Trophoblast cell (in vitro differentiated cells and primary cell): ENCODE measurements around the gene IFT57.
"Not testable (repeated sequence)": the region's sequence is repeated elsewhere in the genome, so short reads cannot be mapped to it uniquely, and the experiment has no call there.

Experiments
- DNase-seq, 2 donors: peaks; one replicate each; pipeline ENCODE4 v3.0.0-alpha.2; 2016
- H2AFZ ChIP-seq: 2 replicates; pipeline ENCODE4 v1.6.1; 2013; ENCODE audit warnings: low read length, moderate library complexity, mild to moderate bottlenecking; ENCODE audit not compliant: insufficient read depth, poor library complexity
- H2AK5ac ChIP-seq: 2 replicates; pipeline ENCODE4 v1.6.1; 2013; ENCODE audit warnings: mild to moderate bottlenecking, low read length
- H2BK120ac ChIP-seq: 2 replicates; pipeline ENCODE4 v1.6.1; 2013; ENCODE audit warnings: low read length, mild to moderate bottlenecking, moderate library complexity; ENCODE audit not compliant: insufficient read depth, poor library complexity
- H2BK12ac ChIP-seq: 2 replicates; pipeline ENCODE4 v1.6.1; 2013; ENCODE audit warnings: mild to moderate bottlenecking, low read length, moderate library complexity
- H2BK5ac ChIP-seq: 2 replicates; pipeline ENCODE4 v1.6.1; 2013; ENCODE audit warnings: low read length, low read depth, moderate library complexity, mild to moderate bottlenecking; ENCODE audit not compliant: poor library complexity
- H3K14ac ChIP-seq: 2 replicates; pipeline ENCODE4 v1.6.1; 2013; ENCODE audit warnings: mild to moderate bottlenecking, low read length
- H3K18ac ChIP-seq: 2 replicates; pipeline ENCODE4 v1.6.1; 2013; ENCODE audit warnings: mild to moderate bottlenecking, low read length
- H3K23ac ChIP-seq: 2 replicates; pipeline ENCODE4 v1.6.1; 2013; ENCODE audit warnings: low read length
- H3K27ac ChIP-seq: 2 replicates; pipeline ENCODE4 v1.5.1; 2013; ENCODE audit warnings: low read depth, mild to moderate bottlenecking, inconsistent platforms, low read length, moderate library complexity
- H3K27me3 ChIP-seq: 2 replicates; pipeline ENCODE4 v1.6.1; 2013; ENCODE audit warnings: inconsistent platforms, mild to moderate bottlenecking, low read length, moderate library complexity; ENCODE audit not compliant: insufficient read depth
- H3K36me3 ChIP-seq, 2 experiments: 1 replicate in 1 of 2; 2 replicates in 1 of 2; pipeline ENCODE4 v1.6.1; 2013; ENCODE audit warnings: low read length in 2 of 2, mild to moderate bottlenecking in 2 of 2, moderate library complexity in 1 of 2; ENCODE audit not compliant: insufficient read depth in 2 of 2, control insufficient read depth in 1 of 2
- H3K4ac ChIP-seq: 2 replicates; pipeline ENCODE4 v1.6.1; 2013; ENCODE audit warnings: low read depth, mild to moderate bottlenecking, low read length, moderate library complexity
- H3K4me1 ChIP-seq, 2 experiments: 1 replicate in 1 of 2; 2 replicates in 1 of 2; pipeline ENCODE4 v1.6.1; 2013; ENCODE audit warnings: low read length in 2 of 2, mild to moderate bottlenecking in 2 of 2, moderate library complexity in 1 of 2; ENCODE audit not compliant: insufficient read depth in 2 of 2, control insufficient read depth in 1 of 2
- H3K4me2 ChIP-seq: 2 replicates; pipeline ENCODE4 v1.6.1; 2013; ENCODE audit warnings: inconsistent platforms, mild to moderate bottlenecking, low read length, moderate library complexity
- H3K4me3 ChIP-seq: 2 replicates; pipeline ENCODE4 v1.5.1; 2013; ENCODE audit warnings: mild to moderate bottlenecking, low read depth, low read length, inconsistent platforms
- H3K79me1 ChIP-seq: one replicate; pipeline ENCODE4 v1.6.1; 2013; ENCODE audit warnings: low read length
- H3K79me2 ChIP-seq: 2 replicates; pipeline ENCODE4 v1.6.1; 2013; ENCODE audit warnings: low read length, mild to moderate bottlenecking; ENCODE audit not compliant: control insufficient read depth, insufficient read depth, poor library complexity
- H3K9ac ChIP-seq: 2 replicates; pipeline ENCODE4 v1.6.1; 2013; ENCODE audit warnings: mild to moderate bottlenecking, low read length
- H3K9me3 ChIP-seq: 2 replicates; pipeline ENCODE4 v1.6.1; 2013; ENCODE audit warnings: low read depth, mild to moderate bottlenecking, control low read depth, inconsistent platforms, low read length; ENCODE audit not compliant: insufficient read depth
- H4K12ac ChIP-seq: 2 replicates; pipeline ENCODE4 v1.6.1; 2013; ENCODE audit warnings: low read depth, mild to moderate bottlenecking, low read length, moderate library complexity
- H4K8ac ChIP-seq: 2 replicates; pipeline ENCODE4 v1.6.1; 2013; ENCODE audit warnings: low read depth, mild to moderate bottlenecking, low read length, moderate library complexity
- H4K91ac ChIP-seq: one replicate; pipeline ENCODE4 v1.6.1; 2013; ENCODE audit warnings: low read depth, mild to moderate bottlenecking, low read length, moderate library complexity
- WGBS: extraction: QIAGEN DNeasy Blood & Tissue Kit; methylation state at CpG from one replicate; pipeline ENCODE4 v1.1.7; 2013; ENCODE audit warnings: missing lambda C conversion rate; ENCODE audit not compliant: insufficient read length, insufficient coverage; ENCODE audit errors: extremely low coverage; 5-methylcytosine and 5-hydroxymethylcytosine counted together

Gene IFT57

DNA sequence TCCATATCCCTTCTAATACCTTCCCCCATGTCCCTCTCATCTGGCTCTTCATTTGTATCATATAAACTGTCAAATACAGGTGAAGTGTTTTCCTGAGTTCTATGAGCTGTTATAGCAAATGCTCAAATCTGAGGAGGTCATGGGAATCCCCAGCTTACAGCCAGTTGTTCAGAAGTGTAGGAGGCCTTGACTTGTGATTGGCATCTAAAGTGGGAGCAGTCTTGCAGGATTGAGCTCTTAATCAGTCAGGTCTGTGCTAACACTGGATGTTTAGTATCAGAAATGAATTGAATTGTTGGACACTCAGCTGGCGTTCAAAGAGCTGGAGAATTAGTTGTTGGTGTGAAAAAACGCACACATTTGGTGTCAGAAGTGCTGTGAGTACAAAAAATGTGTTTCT is 65.0 kb downstream of the IFT57 start:
- no peaks in the 10 kb centered on the region for H3K79me1 ChIP-seq
- no peak overlapping the region for H4K12ac ChIP-seq
- no peak overlapping the region for H2BK12ac ChIP-seq
- no peak overlapping the region for H3K4me3 ChIP-seq
- no peak overlapping the region for H4K91ac ChIP-seq
- H3K4ac ChIP-seq = no peak overlapping the region
- no peak for DNase-seq
- no peak overlapping the region for H2AFZ ChIP-seq
- peaks cover 0 to 2% of the 10 kb centered on the region in 2 experiments for H3K36me3 ChIP-seq
- no peak overlapping the region for H3K14ac ChIP-seq
- H2BK5ac ChIP-seq = no peak overlapping the region
- no peak overlapping the region for H2AK5ac ChIP-seq
- no CpG with 5 or more reads among the region's 2 CpGs for WGBS
- H4K8ac ChIP-seq = no peak overlapping the region
- no peak overlapping the region for H2BK120ac ChIP-seq
- no peak overlapping the region for H3K4me2 ChIP-seq
- no peak overlapping the region for H3K9ac ChIP-seq
- H3K18ac ChIP-seq = no peak overlapping the region
- H3K4me1 ChIP-seq = peaks cover 2 to 4% of the 10 kb centered on the region in 2 experiments
- H3K27ac ChIP-seq = no peak overlapping the region
- H3K27me3 ChIP-seq = no peaks in the 10 kb centered on the region
- H3K23ac ChIP-seq = no peak overlapping the region
- H3K79me2 ChIP-seq = no peaks in the 10 kb centered on the region
- no peaks in the 10 kb centered on the region for H3K9me3 ChIP-seq

DNA sequence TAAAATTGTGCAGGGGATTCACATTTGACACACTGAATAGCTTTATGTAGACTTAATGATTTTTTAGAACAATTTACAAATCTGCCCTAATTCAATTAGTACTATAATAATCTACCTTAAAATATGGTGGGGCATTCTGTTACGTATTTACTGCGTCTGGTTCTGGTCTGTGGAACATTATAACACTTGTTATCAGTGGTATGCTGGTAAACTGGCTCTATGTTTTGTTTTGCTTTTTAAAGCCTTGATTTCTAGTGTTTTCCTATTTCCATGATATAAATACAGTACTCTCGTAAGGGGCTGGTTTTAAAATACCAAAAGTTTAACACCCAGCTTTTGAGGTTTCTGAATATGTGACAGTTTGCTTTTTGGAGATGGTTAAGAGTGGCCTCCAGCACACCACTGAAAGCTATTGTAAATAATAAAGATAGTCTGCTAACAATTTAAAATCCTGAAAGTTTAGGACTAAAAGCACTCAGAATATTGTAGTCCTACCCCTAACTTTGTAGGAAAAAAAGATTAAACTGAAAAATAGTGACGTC is 65.8 kb downstream of the IFT57 start:
- no peak overlapping the region for H3K4ac ChIP-seq
- H2BK12ac ChIP-seq = no peak overlapping the region
- peaks cover 0 to 2% of the 10 kb centered on the region in 2 experiments for H3K36me3 ChIP-seq

DNA sequence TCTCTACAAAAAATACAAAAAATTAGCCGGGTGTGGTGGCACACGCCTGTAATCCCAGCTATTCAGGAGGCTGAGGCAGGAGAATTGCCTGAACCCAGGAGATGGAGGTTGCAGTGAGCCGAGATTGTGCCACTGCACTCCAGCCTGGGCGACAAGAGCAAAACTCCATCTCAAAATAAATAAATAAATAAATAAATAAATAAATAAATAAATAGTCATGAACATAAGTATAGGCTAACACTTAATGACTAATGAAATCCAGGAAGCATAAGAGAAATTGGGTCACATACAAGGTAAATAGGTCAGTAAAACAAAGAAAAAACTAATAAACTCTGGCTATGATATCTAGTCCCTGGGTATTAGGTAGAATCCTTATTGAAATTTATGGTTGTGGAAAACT is 66.6 kb downstream of the IFT57 start:
- H3K27ac ChIP-seq, H3K79me1 ChIP-seq, H4K91ac ChIP-seq, H3K36me3 ChIP-seq, DNase-seq, H4K12ac ChIP-seq, H2AK5ac ChIP-seq, H2BK12ac ChIP-seq, H3K4me1 ChIP-seq, H2AFZ ChIP-seq, H3K9me3 ChIP-seq, H3K9ac ChIP-seq, H3K27me3 ChIP-seq, H4K8ac ChIP-seq, H3K14ac ChIP-seq, H2BK120ac ChIP-seq, H3K4me2 ChIP-seq, H3K4ac ChIP-seq, H2BK5ac ChIP-seq, H3K18ac ChIP-seq, H3K4me3 ChIP-seq, H3K23ac ChIP-seq, H3K79me2 ChIP-seq: not testable (repeated sequence)
- WGBS = no CpG with 5 or more reads among the region's 4 CpGs

More for the DNA sequence above, 65.8 kb downstream of the IFT57 start:
- Histone ChIP-seq H3K18ac (no peak overlapping the region), H2BK5ac (no peak overlapping the region), H3K27ac (no peak overlapping the region), H4K12ac (no peak overlapping the region), H4K8ac (no peak overlapping the region), H2BK120ac (no peak overlapping the region), H2AFZ (no peak overlapping the region), H2AK5ac (no peak overlapping the region), H3K4me3 (no peak overlapping the region), H3K4me2 (no peak overlapping the region), H3K79me2 (no peaks in the 10 kb centered on the region), H4K91ac (no peak overlapping the region), H3K9me3 (no peaks in the 10 kb centered on the region), H3K14ac (no peak overlapping the region), H3K4me1 (peaks cover 2 to 4% of the 10 kb centered on the region in 2 experiments), H3K9ac (no peak overlapping the region), H3K23ac (no peak overlapping the region), H3K79me1 (no peaks in the 10 kb centered on the region), H3K27me3 (no peaks in the 10 kb centered on the region)
- no peak for DNase-seq
- WGBS = no CpG with 5 or more reads among the region's 4 CpGs

DNA sequence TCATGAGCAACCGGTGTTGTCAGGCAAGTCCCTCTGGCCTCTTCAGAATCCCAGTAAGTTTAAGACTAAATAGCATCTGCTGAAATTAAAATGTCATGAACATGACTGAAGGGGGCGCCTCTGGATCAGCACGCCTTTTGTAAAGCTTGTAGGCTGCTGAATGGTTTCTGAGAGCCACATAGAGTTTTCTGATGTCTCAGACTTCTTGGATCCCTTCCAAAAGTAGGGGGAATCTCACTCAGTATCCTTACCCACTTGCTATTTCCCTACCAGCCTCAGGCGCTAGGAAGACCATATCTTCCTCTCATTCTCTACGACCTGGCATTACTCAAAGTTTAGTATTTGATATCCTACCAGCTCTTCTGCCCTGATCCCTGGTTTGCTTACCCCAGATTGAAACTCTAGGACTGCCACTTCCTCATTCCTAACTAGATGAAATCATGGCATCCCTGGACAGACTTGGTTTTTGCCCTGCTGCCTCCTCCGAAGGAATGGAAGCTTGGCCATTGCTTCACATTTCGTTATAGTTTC is 68.7 kb downstream of the IFT57 start:
- Histone ChIP-seq H3K18ac (no peak overlapping the region), H3K4me3 (no peak overlapping the region), H2BK12ac (no peak overlapping the region), H2AK5ac (no peak overlapping the region), H3K4me1 (peaks cover 2 to 4% of the 10 kb centered on the region in 2 experiments), H3K27ac (no peak overlapping the region), H3K23ac (no peak overlapping the region), H3K79me1 (no peaks in the 10 kb centered on the region), H3K79me2 (no peaks in the 10 kb centered on the region), H3K14ac (no peak overlapping the region), H3K36me3 (no peaks in the 10 kb centered on the region), H2BK120ac (no peak overlapping the region), H2BK5ac (no peak overlapping the region), H2AFZ (no peak overlapping the region), H4K12ac (no peak overlapping the region), H3K4me2 (no peak overlapping the region), H4K91ac (no peak overlapping the region), H3K9ac (no peak overlapping the region), H4K8ac (no peak overlapping the region), H3K27me3 (no peaks in the 10 kb centered on the region), H3K9me3 (no peaks in the 10 kb centered on the region), H3K4ac (no peak overlapping the region)
- peak; percentile 43 to 76 for DNase-seq
- no CpG with 5 or more reads among the region's 7 CpGs for WGBS
